Activated naive CD4-positive, alpha-beta T cell treated with anti-CD3 and anti-CD28 coated beads, Interleukin-2, amount 50 U/mL, for 16 hours (primary cell): ENCODE data around the gene UBE2E3.

Experiments
- DNase-seq: peaks from one replicate; pipeline ENCODE4 v3.0.0-alpha.2; 2020

Gene UBE2E3

GRCh38 chr2:180980106-180980942, at the start of gene UBE2E3:
TSS of gene UBE2E3 (plus strand) at chr2:180980605. CDS start at chr2:180982043, 1,438 bp downstream.
- peak; percentile 80 for DNase-seq

GRCh38 chr2:180931841-180932240, 48.6 kb upstream of the UBE2E3 start:
- DNase-seq = no peak

- no peak for DNase-seq
Observed at GRCh38 chr2:180933332-180933731, 47.1 kb upstream of the UBE2E3 start.

- DNase-seq = no peak
Observed at GRCh38 chr2:180934911-180935310, 45.5 kb upstream of the UBE2E3 start.

GRCh38 chr2:180937480-180937879, 42.9 kb upstream of the UBE2E3 start:
- DNase-seq = peak; percentile 23

GRCh38 chr2:180938451-180938850, 42.0 kb upstream of the UBE2E3 start:
- no peak for DNase-seq

GRCh38 chr2:180943275-180943674, 37.1 kb upstream of the UBE2E3 start:
- DNase-seq = no peak

- DNase-seq = no peak
Observed at GRCh38 chr2:180944372-180944771, 36.0 kb upstream of the UBE2E3 start.

- DNase-seq = no peak
Observed at GRCh38 chr2:180947208-180947689, 33.2 kb upstream of the UBE2E3 start.

- DNase-seq = no peak
Observed at GRCh38 chr2:180949896-180950295, 30.5 kb upstream of the UBE2E3 start.

GRCh38 chr2:180952082-180952481, 28.3 kb upstream of the UBE2E3 start:
- no peak for DNase-seq

- no peak for DNase-seq
Observed at GRCh38 chr2:180952731-180953336, 27.6 kb upstream of the UBE2E3 start.

- no peak for DNase-seq
Observed at GRCh38 chr2:180953550-180953949, 26.9 kb upstream of the UBE2E3 start.

GRCh38 chr2:180955101-180955500, 25.3 kb upstream of the UBE2E3 start:
- DNase-seq = no peak

- no peak for DNase-seq
Observed at GRCh38 chr2:180959787-180960186, 20.6 kb upstream of the UBE2E3 start.

GRCh38 chr2:180960982-180961381, 19.4 kb upstream of the UBE2E3 start:
- no peak for DNase-seq

- no peak for DNase-seq
Observed at GRCh38 chr2:180962727-180963314, 17.6 kb upstream of the UBE2E3 start.

GRCh38 chr2:180966378-180966777, 14.0 kb upstream of the UBE2E3 start:
- DNase-seq = no peak

- DNase-seq = no peak
Observed at GRCh38 chr2:180969124-180969523, 11.3 kb upstream of the UBE2E3 start.

- DNase-seq = no peak
Observed at GRCh38 chr2:180970016-180970415, 10.4 kb upstream of the UBE2E3 start.

GRCh38 chr2:180971811-180972210, 8.6 kb upstream of the UBE2E3 start:
- no peak for DNase-seq

GRCh38 chr2:180975585-180975984, 4.8 kb upstream of the UBE2E3 start:
- DNase-seq = no peak

GRCh38 chr2:180978903-180979748, 1.3 kb upstream of the UBE2E3 start:
- no peak for DNase-seq
